GM21360 (cell line): ENCODE measurements around the gene TMEM250.

Source experiments
- ATAC-seq: cut with Tn5 transposase; IDR thresholded peaks from one replicate; pipeline ENCODE4 v1.9.1; 2021; ENCODE audit warnings: mild to moderate bottlenecking, moderate library complexity; ENCODE audit not compliant: unreplicated experiment

TMEM250 gene

GRCh38 chr9:136084063-136084944 lies 34.4 kb downstream of the TMEM250 start:
- ATAC-seq: no peak

GRCh38 chr9:136083558-136084062 lies 35.1 kb downstream of the TMEM250 start:
- no peak for ATAC-seq

- no peak for ATAC-seq
These were observed 35.9 kb downstream of the TMEM250 start for GRCh38 chr9:136082496-136083361.

GRCh38 chr9:136081826-136082495 lies 36.7 kb downstream of the TMEM250 start:
- ATAC-seq: no peak

GRCh38 chr9:136081113-136081825 lies 37.4 kb downstream of the TMEM250 start:
- ATAC-seq: no peak

- ATAC-seq: no peak
These were observed 38.0 kb downstream of the TMEM250 start for GRCh38 chr9:136080716-136081112.

GRCh38 chr9:136079916-136080246 lies 38.8 kb downstream of the TMEM250 start:
- ATAC-seq: no peak

GRCh38 chr9:136079211-136079915 lies 39.3 kb downstream of the TMEM250 start:
- ATAC-seq: no peak

- no peak for ATAC-seq
These were observed 40.1 kb downstream of the TMEM250 start for GRCh38 chr9:136078498-136079011.

- no peak for ATAC-seq
These were observed 40.7 kb downstream of the TMEM250 start for GRCh38 chr9:136078024-136078423.

- ATAC-seq: no peak
These were observed 41.2 kb downstream of the TMEM250 start for GRCh38 chr9:136077491-136077890.

- no peak for ATAC-seq
These were observed 42.6 kb downstream of the TMEM250 start for GRCh38 chr9:136075881-136076678.

GRCh38 chr9:136075134-136075841 lies 43.4 kb downstream of the TMEM250 start:
- no peak for ATAC-seq

- no peak for ATAC-seq
These were observed 44.0 kb downstream of the TMEM250 start for GRCh38 chr9:136074706-136075105.
